ENCODE data around the gene DNAH2. TPM values are rescaled to one million over a fixed set of nuclear protein-coding genes. Genes with fewer than 3 reads are reported as not detected.

DNAH2 gene
- total and polyA plus RNA-seq, 4 experiments from 2014 or later, result not detected

DNA sequence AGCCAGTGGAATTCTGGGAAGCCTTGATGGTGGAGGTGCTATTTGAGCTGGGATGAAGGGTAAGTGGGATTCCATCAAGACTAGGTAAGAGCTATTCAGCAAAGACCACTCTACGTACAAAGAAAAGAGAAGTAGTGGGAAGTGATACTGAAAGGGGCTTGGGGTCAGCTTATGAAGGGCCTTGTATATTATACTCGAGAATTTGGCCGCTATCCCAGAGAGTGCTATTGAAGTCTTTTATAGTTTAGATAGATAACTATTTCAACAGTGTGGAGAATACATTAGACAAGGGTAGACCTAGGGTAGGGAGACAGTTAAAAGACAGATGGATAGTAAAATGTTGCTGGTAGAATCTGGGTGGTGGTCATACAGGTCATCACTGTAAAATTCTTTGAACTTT lies 10.3 kb downstream of the DNAH2 start:
- Histone ChIP-seq H3K4me3 (ENCODE audit: low read length in 2 of 2) (no peak overlapping the region), H3K9me3 (ENCODE audit: control insufficient read depth in 1 of 2, low read length in 2 of 2) (no peaks in the 10 kb centered on the region), H3K27ac (ENCODE audit: low read depth, low read length) (no peak overlapping the region), H3K36me3 (ENCODE audit: insufficient read depth, low read length) (no peaks in the 10 kb centered on the region), H3K4me1 (ENCODE audit: insufficient read depth, low read length) (no peaks in the 10 kb centered on the region), H3K27me3 (ENCODE audit: insufficient read depth, low read length) (no peaks in the 10 kb centered on the region)
- Mint-ChIP-seq H3K4me3 (no peak overlapping the region), H3K4me1 (no peaks in the 10 kb centered on the region), H3K36me3 (no peaks in the 10 kb centered on the region), H3K9me3 (peaks cover 0 to 1% (median 0%) of the 10 kb centered on the region in 8 donors), H3K27ac (no peak overlapping the region), H3K27me3 (peaks cover 13 to 28% of the 10 kb centered on the region in 2 donors)
- no peak for DNase-seq
- ChIA-PET POLR2A (ENCODE audit: partially characterized antibody) (no interaction called here), CTCF (ENCODE audit: partially characterized antibody) (interaction anchor here (0.7 to 0.8 kb wide), 2 partner anchors 17 to 42 kb away, joined by 3 to 6 read pairs; no protein-coding TSS in a partner anchor)
- intact Hi-C loops (cut with micrococcal nuclease), result no loop called here

GRCh38 chr17:7729816-7730215 lies 12.3 kb downstream of the DNAH2 start:
- no peak for DNase-seq
- intact Hi-C loops (cut with micrococcal nuclease), result no loop called here
- Mint-ChIP-seq H3K27me3 (peaks cover 10 to 24% of the 10 kb centered on the region in 2 donors), H3K27ac (no peak overlapping the region), H3K36me3 (no peaks in the 10 kb centered on the region), H3K9me3 (peaks cover 0 to 1% (median 0%) of the 10 kb centered on the region in 8 donors), H3K4me1 (no peaks in the 10 kb centered on the region), H3K4me3 (no peak overlapping the region)
- Histone ChIP-seq H3K27ac (ENCODE audit: low read depth, low read length) (no peak overlapping the region), H3K27me3 (ENCODE audit: insufficient read depth, low read length) (no peaks in the 10 kb centered on the region), H3K9me3 (ENCODE audit: control insufficient read depth in 1 of 2, low read length in 2 of 2) (no peaks in the 10 kb centered on the region), H3K4me1 (ENCODE audit: insufficient read depth, low read length) (no peaks in the 10 kb centered on the region), H3K4me3 (ENCODE audit: low read length in 2 of 2) (no peak overlapping the region), H3K36me3 (ENCODE audit: insufficient read depth, low read length) (no peaks in the 10 kb centered on the region)
- POLR2A ChIA-PET (ENCODE audit: partially characterized antibody), result no interaction called here
- CTCF ChIA-PET (ENCODE audit: partially characterized antibody), result interaction anchor here (1.2 kb wide), 1 partner anchor 13 kb away, joined by 3 read pairs; no protein-coding TSS in a partner anchor

DNA sequence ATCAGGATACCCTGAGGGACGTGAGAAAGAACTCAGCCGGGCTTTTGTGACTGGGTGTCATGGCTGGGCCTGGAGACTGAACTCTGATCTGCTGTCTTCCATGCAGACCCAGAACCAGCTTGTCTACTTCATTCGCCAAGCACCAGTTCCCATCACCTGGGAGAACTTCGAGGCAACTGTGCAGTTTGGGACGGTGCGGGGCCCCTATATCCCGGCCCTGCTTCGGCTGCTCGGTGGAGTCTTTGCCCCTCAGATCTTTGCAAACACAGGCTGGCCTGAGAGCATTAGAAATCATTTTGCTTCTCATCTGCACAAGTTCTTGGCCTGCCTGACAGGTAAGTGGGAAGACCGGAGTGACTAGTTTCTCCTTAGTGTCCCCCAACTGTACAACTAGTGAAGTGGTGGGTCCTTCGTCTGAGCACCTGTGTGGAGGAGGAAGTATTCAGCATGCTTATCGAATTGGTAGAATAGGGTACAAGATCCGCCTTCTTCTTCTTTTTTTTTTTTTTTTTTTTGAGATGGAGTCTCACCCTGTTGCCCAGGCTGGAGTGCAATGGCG lies 15.5 kb downstream of the DNAH2 start:
- Mint-ChIP-seq H3K36me3 (no peaks in the 10 kb centered on the region), H3K27ac (no peak overlapping the region), H3K27me3 (peaks cover 6 to 10% of the 10 kb centered on the region in 2 donors), H3K4me1 (no peaks in the 10 kb centered on the region), H3K9me3 (no peaks in the 10 kb centered on the region), H3K4me3 (no peak overlapping the region)
- POLR2A ChIA-PET (ENCODE audit: partially characterized antibody), result no interaction called here
- H3K4me3 ChIP-seq (ENCODE audit: low read length in 2 of 2), result no peak overlapping the region
- no peaks in the 10 kb centered on the region for H3K27me3 ChIP-seq (ENCODE audit: insufficient read depth, low read length)
- CTCF ChIA-PET (ENCODE audit: partially characterized antibody), result no interaction called here
- no peak overlapping the region for H3K27ac ChIP-seq (ENCODE audit: low read depth, low read length)
- DNase-seq, result no peak
- no peaks in the 10 kb centered on the region for H3K36me3 ChIP-seq (ENCODE audit: insufficient read depth, low read length)
- intact Hi-C loops (cut with micrococcal nuclease), result no loop called here
- H3K4me1 ChIP-seq (ENCODE audit: insufficient read depth, low read length), result no peaks in the 10 kb centered on the region
- no peaks in the 10 kb centered on the region for H3K9me3 ChIP-seq (ENCODE audit: control insufficient read depth in 1 of 2, low read length in 2 of 2)

DNA sequence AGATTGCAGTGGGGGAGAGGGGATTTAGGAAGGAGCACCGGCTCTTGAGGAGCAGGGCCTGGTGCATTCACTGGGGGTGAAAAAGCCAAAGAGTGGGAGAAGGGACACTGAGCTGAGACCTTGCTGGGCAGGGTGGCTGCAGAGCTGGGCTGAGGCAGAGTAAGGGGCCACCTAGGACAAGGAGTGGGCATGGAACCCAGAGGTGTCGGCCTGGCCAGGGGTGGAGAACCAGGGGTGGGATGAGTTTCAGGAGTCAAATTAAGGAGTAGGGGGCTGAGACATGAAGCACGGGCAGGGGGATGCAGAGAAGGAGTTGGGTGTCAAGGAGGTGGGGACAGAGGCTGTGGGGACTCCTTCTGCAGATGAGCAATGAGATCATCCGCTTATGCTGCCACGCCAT lies 20.1 kb downstream of the DNAH2 start:
- H3K9me3 Mint-ChIP-seq, result no peaks in the 10 kb centered on the region
- no peaks in the 10 kb centered on the region for H3K4me1 ChIP-seq (ENCODE audit: insufficient read depth, low read length)
- H3K36me3 ChIP-seq (ENCODE audit: insufficient read depth, low read length), result no peaks in the 10 kb centered on the region
- H3K4me3 ChIP-seq (ENCODE audit: low read length in 2 of 2), result no peak overlapping the region
- H3K27me3 Mint-ChIP-seq, result peaks cover 16 to 19% of the 10 kb centered on the region in 2 donors
- no peak for DNase-seq
- CTCF ChIA-PET (ENCODE audit: partially characterized antibody), result no interaction called here
- H3K27ac ChIP-seq (ENCODE audit: low read depth, low read length), result no peak overlapping the region
- intact Hi-C loops (cut with micrococcal nuclease), result no loop called here
- peaks cover 0 to 2% (median 0%) of the 10 kb centered on the region in 4 donors for H3K4me1 Mint-ChIP-seq
- no peaks in the 10 kb centered on the region for H3K36me3 Mint-ChIP-seq
- H3K27ac Mint-ChIP-seq, result no peak overlapping the region
- H3K27me3 ChIP-seq (ENCODE audit: insufficient read depth, low read length), result no peaks in the 10 kb centered on the region
- no peaks in the 10 kb centered on the region for H3K9me3 ChIP-seq (ENCODE audit: control insufficient read depth in 1 of 2, low read length in 2 of 2)
- no peak overlapping the region for H3K4me3 Mint-ChIP-seq
- POLR2A ChIA-PET (ENCODE audit: partially characterized antibody), result no interaction called here

GRCh38 chr17:7739746-7740145 lies 22.2 kb downstream of the DNAH2 start:
- Mint-ChIP-seq H3K27ac (no peak overlapping the region), H3K4me3 (no peak overlapping the region), H3K36me3 (no peaks in the 10 kb centered on the region), H3K27me3 (peaks cover 19 to 22% of the 10 kb centered on the region in 2 donors), H3K4me1 (peaks cover 0 to 4% (median 2%) of the 10 kb centered on the region in 4 donors), H3K9me3 (no peaks in the 10 kb centered on the region)
- Histone ChIP-seq H3K27me3 (ENCODE audit: insufficient read depth, low read length) (no peaks in the 10 kb centered on the region), H3K9me3 (ENCODE audit: control insufficient read depth in 1 of 2, low read length in 2 of 2) (no peaks in the 10 kb centered on the region), H3K4me3 (ENCODE audit: low read length in 2 of 2) (no peak overlapping the region), H3K4me1 (ENCODE audit: insufficient read depth, low read length) (no peaks in the 10 kb centered on the region), H3K36me3 (ENCODE audit: insufficient read depth, low read length) (no peaks in the 10 kb centered on the region), H3K27ac (ENCODE audit: low read depth, low read length) (no peak overlapping the region)
- CTCF ChIA-PET (ENCODE audit: partially characterized antibody), result no interaction called here
- intact Hi-C loops (cut with micrococcal nuclease), result no loop called here
- POLR2A ChIA-PET (ENCODE audit: partially characterized antibody), result no interaction called here
- DNase-seq, result no peak

DNA sequence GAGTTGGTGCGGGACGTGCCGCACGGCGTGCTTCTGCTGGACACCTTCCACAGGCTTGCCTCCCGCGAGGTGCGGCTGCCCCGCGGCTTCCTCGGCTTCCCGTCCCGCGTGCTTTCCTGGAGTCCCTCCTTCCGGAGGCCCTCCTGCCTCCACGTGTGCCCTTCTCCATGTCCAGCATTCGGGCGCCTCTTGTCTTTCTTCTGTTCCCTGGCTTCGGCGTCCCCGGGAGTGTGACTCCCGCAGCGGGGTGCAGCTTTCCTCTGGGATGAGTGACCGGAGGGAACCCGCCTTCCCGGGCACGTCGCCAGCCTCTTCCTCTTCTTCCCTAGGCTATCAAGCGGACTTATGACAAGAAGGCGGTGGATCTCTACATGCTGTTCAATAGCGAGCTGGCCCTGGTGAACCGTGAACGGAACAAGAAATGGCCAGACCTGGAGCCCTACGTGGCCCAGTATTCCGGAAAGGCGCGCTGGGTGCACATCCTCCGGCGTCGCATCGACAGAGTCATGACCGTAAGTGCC lies 23.0 kb downstream of the DNAH2 start:
- Mint-ChIP-seq H3K4me3 (peak overlapping the region in 2 of 8 donors; percentile 7 to 38), H3K36me3 (no peaks in the 10 kb centered on the region), H3K27me3 (peaks cover 19 to 22% of the 10 kb centered on the region in 2 donors), H3K27ac (no peak overlapping the region), H3K4me1 (peaks cover 0 to 4% (median 2%) of the 10 kb centered on the region in 4 donors), H3K9me3 (no peaks in the 10 kb centered on the region)
- Histone ChIP-seq H3K4me1 (ENCODE audit: insufficient read depth, low read length) (no peaks in the 10 kb centered on the region), H3K36me3 (ENCODE audit: insufficient read depth, low read length) (no peaks in the 10 kb centered on the region), H3K27me3 (ENCODE audit: insufficient read depth, low read length) (no peaks in the 10 kb centered on the region), H3K9me3 (ENCODE audit: control insufficient read depth in 1 of 2, low read length in 2 of 2) (no peaks in the 10 kb centered on the region), H3K27ac (ENCODE audit: low read depth, low read length) (no peak overlapping the region), H3K4me3 (ENCODE audit: low read length in 2 of 2) (no peak overlapping the region)
- ChIA-PET CTCF (ENCODE audit: partially characterized antibody) (no interaction called here), POLR2A (ENCODE audit: partially characterized antibody) (no interaction called here)
- DNase-seq, result no peak
- intact Hi-C loops (cut with micrococcal nuclease), result no loop called here

DNA sequence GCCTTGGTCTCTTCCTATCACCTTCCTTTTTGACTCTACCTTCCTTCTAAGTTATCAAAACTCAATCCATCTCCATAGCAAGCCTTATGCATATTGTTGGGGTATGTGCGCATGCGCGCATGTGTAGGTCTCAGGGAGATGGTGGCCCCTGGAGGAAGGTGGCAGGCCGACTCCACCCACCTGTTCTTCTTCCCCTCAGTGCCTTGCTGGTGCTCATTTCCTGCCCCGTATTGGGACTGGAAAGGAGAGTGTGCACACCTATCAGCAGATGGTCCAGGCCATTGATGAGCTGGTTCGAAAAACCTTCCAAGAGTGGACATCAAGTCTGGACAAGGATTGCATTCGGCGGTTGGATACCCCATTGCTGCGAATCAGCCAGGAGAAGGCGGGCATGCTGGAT lies 25.2 kb downstream of the DNAH2 start:
- H3K27ac Mint-ChIP-seq, result no peak overlapping the region
- intact Hi-C loops (cut with micrococcal nuclease), result loop anchor here (1.0 kb wide), 5 partner anchors 80 to 299 kb away; no protein-coding TSS in a partner anchor
- H3K4me3 Mint-ChIP-seq, result no peak overlapping the region
- H3K4me1 Mint-ChIP-seq, result peaks cover 0 to 4% (median 2%) of the 10 kb centered on the region in 4 donors
- POLR2A ChIA-PET (ENCODE audit: partially characterized antibody), result no interaction called here
- no peaks in the 10 kb centered on the region for H3K27me3 ChIP-seq (ENCODE audit: insufficient read depth, low read length)
- H3K36me3 Mint-ChIP-seq, result no peaks in the 10 kb centered on the region
- no peaks in the 10 kb centered on the region for H3K9me3 ChIP-seq (ENCODE audit: control insufficient read depth in 1 of 2, low read length in 2 of 2)
- CTCF ChIA-PET (ENCODE audit: partially characterized antibody), result interaction anchor here (1.3 to 3.4 kb wide), 10 partner anchors 10 to 317 kb away, joined by 3 to 13 read pairs (median 6); partner anchors contain the start of gene RNF227
- H3K4me1 ChIP-seq (ENCODE audit: insufficient read depth, low read length), result no peaks in the 10 kb centered on the region
- no peak overlapping the region for H3K4me3 ChIP-seq (ENCODE audit: low read length in 2 of 2)
- no peaks in the 10 kb centered on the region for H3K9me3 Mint-ChIP-seq
- H3K27me3 Mint-ChIP-seq, result peaks cover 15 to 20% of the 10 kb centered on the region in 2 donors
- no peak overlapping the region for H3K27ac ChIP-seq (ENCODE audit: low read depth, low read length)
- DNase-seq, result no peak
- H3K36me3 ChIP-seq (ENCODE audit: insufficient read depth, low read length), result no peaks in the 10 kb centered on the region
